ENCODE results near the gene CCNQ. TPM values are rescaled to one million over a fixed set of nuclear protein-coding genes. Genes with fewer than 3 reads are reported as not detected.

The CCNQ gene
- polyA plus RNA-seq, 1 donor (not counting 4 experiments of a cell fraction or from before 2014, with no cell fraction given): 31.1 TPM

GRCh38 chrX:153611298-153612095 is 12.6 kb upstream of the CCNQ start:
- no peak for FAIRE-seq
- no peaks in the 10 kb centered on the region for H3K9me3 ChIP-seq (ENCODE audit: control insufficient read depth, low read depth, low read length)
- no peaks in the 10 kb centered on the region for H4K20me1 ChIP-seq (ENCODE audit: control insufficient read depth, extremely low read depth, insufficient read depth, low read length)
- no peak overlapping the region for H3K4me2 ChIP-seq (ENCODE audit: control insufficient read depth, extremely low read depth, insufficient read depth, low read depth, low read length)
- H3K4me1 ChIP-seq (ENCODE audit: control insufficient read depth, extremely low read depth, insufficient read depth, low read length): no peaks in the 10 kb centered on the region
- H2AFZ ChIP-seq (ENCODE audit: control insufficient read depth, low read length): no peak overlapping the region
- TF ChIP-seq CTCF (optimal IDR thresholded peaks at IDR 0.05 in 1 of 3, IDR thresholded peaks at IDR 0.05 in 1 of 3, conservative IDR thresholded peaks at IDR 0.05 in 1 of 3; ENCODE audit: extremely low read depth in 1 of 3, insufficient read depth in 2 of 3, low read length in 3 of 3): no peak
- no peak for TF ChIP-seq EZH2 (IDR thresholded peaks at IDR 0.05; ENCODE audit: low read length)
- H3K36me3 ChIP-seq (ENCODE audit: control insufficient read depth in 2 of 2, extremely low read depth in 1 of 2, insufficient read depth in 2 of 2, low read length in 2 of 2): no peaks in the 10 kb centered on the region
- H3K79me2 ChIP-seq (ENCODE audit: control insufficient read depth, insufficient read depth, low read length): no peaks in the 10 kb centered on the region
- no peaks in the 10 kb centered on the region for H3K9me1 ChIP-seq (ENCODE audit: control insufficient read depth, extremely low read depth, insufficient read depth, low read length)
- H3K27ac ChIP-seq (ENCODE audit: control insufficient read depth, insufficient read depth, low read length): no peak overlapping the region
- no peak overlapping the region for H3K9ac ChIP-seq (ENCODE audit: control insufficient read depth, extremely low read depth, insufficient read depth, low read length)
- dilution Hi-C loops (cut with MboI; ENCODE audit: extremely low pct_ligation_motif_present, low sequenced_read_pairs): no loop called here
- no peak overlapping the region for H3K4me3 ChIP-seq (ENCODE audit: control insufficient read depth in 2 of 3, extremely low read depth in 1 of 3, insufficient read depth in 2 of 3, low read depth in 1 of 3, low read length in 3 of 3)
- no peaks in the 10 kb centered on the region for H3K27me3 ChIP-seq (ENCODE audit: control insufficient read depth, extremely low read depth, insufficient read depth, low read length)
- DNase-seq (ENCODE audit: low read depth, low spot score): no peak

DNA sequence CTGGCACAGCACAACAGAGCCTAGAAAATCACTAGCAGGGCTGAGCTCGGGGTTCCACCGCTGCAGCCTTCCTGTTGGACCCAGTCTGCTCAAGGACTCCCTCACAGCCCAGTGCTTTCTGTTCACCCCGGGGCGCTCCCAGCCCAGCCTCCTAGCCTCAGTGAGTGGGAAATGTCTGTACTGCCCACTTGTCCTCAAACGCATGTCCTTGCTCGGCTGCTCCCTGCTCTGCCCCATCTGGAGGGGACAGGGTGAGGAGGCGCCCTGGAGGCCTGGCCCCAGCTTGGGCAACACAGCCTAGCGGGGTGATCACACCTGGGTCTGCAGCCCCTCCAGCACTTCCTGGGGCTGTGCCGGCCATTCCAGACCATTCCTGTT is 11.9 kb upstream of the CCNQ start:
- dilution Hi-C loops (cut with MboI; ENCODE audit: extremely low pct_ligation_motif_present, low sequenced_read_pairs): no loop called here
- Histone ChIP-seq H3K27ac (ENCODE audit: control insufficient read depth, insufficient read depth, low read length) (no peak overlapping the region), H2AFZ (ENCODE audit: control insufficient read depth, low read length) (no peak overlapping the region), H3K4me1 (ENCODE audit: control insufficient read depth, extremely low read depth, insufficient read depth, low read length) (no peaks in the 10 kb centered on the region), H3K9me1 (ENCODE audit: control insufficient read depth, extremely low read depth, insufficient read depth, low read length) (no peaks in the 10 kb centered on the region), H3K4me3 (ENCODE audit: control insufficient read depth in 2 of 3, extremely low read depth in 1 of 3, insufficient read depth in 2 of 3, low read depth in 1 of 3, low read length in 3 of 3) (no peak overlapping the region), H3K79me2 (ENCODE audit: control insufficient read depth, insufficient read depth, low read length) (no peaks in the 10 kb centered on the region), H3K36me3 (ENCODE audit: control insufficient read depth in 2 of 2, extremely low read depth in 1 of 2, insufficient read depth in 2 of 2, low read length in 2 of 2) (no peaks in the 10 kb centered on the region), H3K27me3 (ENCODE audit: control insufficient read depth, extremely low read depth, insufficient read depth, low read length) (no peaks in the 10 kb centered on the region), H3K4me2 (ENCODE audit: control insufficient read depth, extremely low read depth, insufficient read depth, low read depth, low read length) (no peak overlapping the region), H3K9me3 (ENCODE audit: control insufficient read depth, low read depth, low read length) (no peaks in the 10 kb centered on the region), H3K9ac (ENCODE audit: control insufficient read depth, extremely low read depth, insufficient read depth, low read length) (no peak overlapping the region), H4K20me1 (ENCODE audit: control insufficient read depth, extremely low read depth, insufficient read depth, low read length) (no peaks in the 10 kb centered on the region)
- TF ChIP-seq EZH2 (IDR thresholded peaks at IDR 0.05; ENCODE audit: low read length) (no peak), CTCF (optimal IDR thresholded peaks at IDR 0.05 in 1 of 3, IDR thresholded peaks at IDR 0.05 in 1 of 3, conservative IDR thresholded peaks at IDR 0.05 in 1 of 3; ENCODE audit: extremely low read depth in 1 of 3, insufficient read depth in 2 of 3, low read length in 3 of 3) (no peak)
- FAIRE-seq (no peak), DNase-seq (ENCODE audit: low read depth, low spot score) (no peak)
